SH-SY5Y (cell line): ENCODE data around the gene TAAR9.

ENCODE experiments used
- GATA2 ChIP-seq: IDR thresholded peaks from 2 replicates; pipeline ENCODE4 v1.6.1; 2011; ENCODE audit warnings: mild to moderate bottlenecking, low read depth, low read length
- GATA3 ChIP-seq: IDR thresholded peaks from 2 replicates; pipeline ENCODE4 v1.6.1; 2011; ENCODE audit warnings: low read depth, mild to moderate bottlenecking, low read length, moderate library complexity

DNA sequence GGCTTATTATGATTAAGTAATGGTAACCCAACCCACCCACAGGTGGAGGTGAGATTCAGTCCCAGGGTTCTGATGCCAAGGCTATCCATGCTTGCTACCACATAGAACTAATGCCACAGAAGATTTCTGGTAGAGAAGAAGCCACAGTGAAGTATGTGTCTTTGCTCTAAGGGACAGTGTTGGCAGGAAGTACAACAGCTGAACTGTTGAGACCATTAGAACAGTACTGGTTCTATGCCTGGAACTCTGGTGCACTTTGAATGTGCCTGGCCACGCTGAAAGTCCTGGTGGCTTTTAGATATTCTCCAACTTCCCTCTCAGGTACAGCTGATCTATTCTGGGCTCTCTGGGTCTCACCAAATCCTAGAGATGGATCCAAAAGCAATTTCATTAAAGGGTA, 32.9 kb upstream of the TAAR9 start:
- TF ChIP-seq GATA2 (no peak), GATA3 (no peak)
